GM12872 (cell line): ENCODE measurements around the gene PNMA8B.

Experiments
- CTCF ChIP-seq: IDR thresholded peaks from 3 replicates; pipeline ENCODE4 v1.5.1; 2011; ENCODE audit warnings: low read depth, mild to moderate bottlenecking, low read length, moderate library complexity; ENCODE audit not compliant: insufficient read depth

The PNMA8B gene

DNA sequence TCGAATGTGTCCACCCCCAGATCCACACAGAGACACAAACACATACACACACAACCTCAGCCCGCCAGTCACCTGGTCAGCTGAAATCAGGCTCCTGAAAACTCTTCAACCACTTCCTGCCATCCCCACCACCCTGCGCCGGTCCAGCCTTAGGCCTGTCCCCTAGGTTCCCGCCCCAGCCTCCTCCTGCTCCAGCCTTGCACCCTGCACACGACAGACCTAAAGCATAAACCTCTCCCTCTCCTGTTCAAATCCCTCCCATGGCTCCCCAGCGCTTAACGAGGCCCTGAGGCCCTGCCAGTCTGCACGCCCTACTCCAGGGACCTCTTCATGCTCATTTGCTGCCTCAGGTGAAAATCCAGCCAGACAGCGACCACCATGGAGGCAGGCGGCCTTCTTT lies 7.1 kb downstream of the PNMA8B start:
- TF ChIP-seq CTCF, result no peak

GRCh38 chr19:46487802-46488445 lies 7.7 kb downstream of the PNMA8B start:
- TF ChIP-seq CTCF, result peak; percentile 88

GRCh38 chr19:46487178-46487801 lies 8.4 kb downstream of the PNMA8B start:
- TF ChIP-seq CTCF, result no peak

- TF ChIP-seq CTCF, result no peak
Measured at GRCh38 chr19:46486358-46486757, 9.3 kb downstream of the PNMA8B start.

DNA sequence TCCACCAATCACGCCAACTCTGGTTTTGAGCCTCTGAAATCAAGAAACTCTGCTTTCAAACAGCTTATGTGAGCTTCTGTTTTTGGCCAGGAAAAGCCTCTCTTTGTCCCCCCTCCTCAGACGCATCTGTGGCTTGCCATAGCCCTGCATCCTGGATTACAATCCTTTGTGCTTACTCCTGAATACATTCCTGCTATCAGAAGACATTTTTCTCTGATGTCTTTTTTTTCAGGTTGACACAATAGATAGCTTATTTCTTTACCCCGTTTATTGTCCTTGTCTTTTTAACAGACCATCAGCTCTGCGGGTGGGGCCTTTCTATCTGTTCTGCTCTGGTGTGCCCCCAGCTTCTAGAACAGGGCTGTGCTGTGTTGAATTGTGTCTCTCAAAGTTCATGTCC lies 11.0 kb downstream of the PNMA8B start:
- no peak for TF ChIP-seq CTCF

DNA sequence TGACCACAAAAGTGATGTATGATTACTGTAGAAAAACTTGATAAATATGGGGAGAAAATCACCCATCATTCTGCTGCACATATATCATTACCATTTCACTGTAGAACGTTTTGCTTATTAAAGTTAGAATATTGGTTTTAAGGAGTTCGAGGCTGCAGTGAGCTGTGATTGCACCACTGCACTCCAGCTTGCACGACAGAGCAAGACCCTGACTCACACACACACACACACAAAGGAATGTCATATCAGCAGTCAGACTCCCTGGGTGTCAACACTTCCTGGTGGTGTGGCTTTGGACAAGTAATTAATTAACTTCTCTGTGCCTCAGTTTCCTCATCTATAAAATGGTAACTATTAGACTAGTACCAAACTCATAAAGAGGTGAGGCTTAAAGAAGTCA lies 13.0 kb downstream of the PNMA8B start:
- no peak for TF ChIP-seq CTCF

GRCh38 chr19:46481947-46482346 lies 13.7 kb downstream of the PNMA8B start:
- TF ChIP-seq CTCF, result no peak
